Right atrium auricular region (tissue), 2 donors: ENCODE data around the gene RPN1. TPM values are rescaled to one million over a fixed set of nuclear protein-coding genes. Genes with fewer than 3 reads are reported as not detected.

ENCODE experiments used
- DNase-seq: peaks from one replicate; pipeline ENCODE4 v3.0.0-alpha.2; 2019; ENCODE audit warnings: low spot score
- H3K27ac ChIP-seq, 2 donors: fragments of 200-600 bp; sonication (generic); 1 replicate in 1 of 2; 2 replicates in 1 of 2; pipeline ENCODE4 v1.5.1; 2016 to 2019
- H3K27me3 ChIP-seq, 2 donors: fragments of 200-600 bp; sonication (generic); one replicate each; pipeline versions ENCODE4 v1.5.1 to v1.6.0; 2017 to 2019
- H3K36me3 ChIP-seq: fragments of 200-600 bp; sonication (generic); one replicate; pipeline ENCODE4 v1.5.1; 2016
- H3K4me1 ChIP-seq, 2 donors: fragments of 200-600 bp; sonication (generic); one replicate each; pipeline versions ENCODE4 v1.5.1 to v1.6.0; 2017 to 2019
- H3K4me3 ChIP-seq, 2 donors: fragments of 200-600 bp; sonication (generic); 1 replicate in 1 of 2; 2 replicates in 1 of 2; pipeline ENCODE4 v1.5.1; 2017 to 2019; ENCODE audit warnings: mild to moderate bottlenecking in 1 of 2, moderate library complexity in 1 of 2
- H3K9me3 ChIP-seq, 2 donors: fragments of 200-600 bp; sonication (generic); one replicate each; pipeline ENCODE4 v1.5.1; 2019
- total RNA-seq, 2 donors: library from RNA; depleted of rRNA; stranded (reverse); fragments of >200 nt; gene quantifications; one replicate each; pipeline ENCODE4 v1.1.0, GENCODE V29; 2016
- TF ChIP-seq, protein P1 (sequence below), 2 donors: fragments of 200-600 bp; sonication (generic); IDR thresholded peaks; one replicate each; pipeline ENCODE4 v1.5.1; 2019; ENCODE audit warnings: antibody characterized with exemption in 2 of 2

RPN1 gene
- total RNA-seq, 2 donors from 2014 or later, result 168 to 189 TPM

GRCh38 chr3:128686465-128686864 lies 35.8 kb upstream of the RPN1 start:
- no peak for DNase-seq
- TF ChIP-seq, protein P1, sequence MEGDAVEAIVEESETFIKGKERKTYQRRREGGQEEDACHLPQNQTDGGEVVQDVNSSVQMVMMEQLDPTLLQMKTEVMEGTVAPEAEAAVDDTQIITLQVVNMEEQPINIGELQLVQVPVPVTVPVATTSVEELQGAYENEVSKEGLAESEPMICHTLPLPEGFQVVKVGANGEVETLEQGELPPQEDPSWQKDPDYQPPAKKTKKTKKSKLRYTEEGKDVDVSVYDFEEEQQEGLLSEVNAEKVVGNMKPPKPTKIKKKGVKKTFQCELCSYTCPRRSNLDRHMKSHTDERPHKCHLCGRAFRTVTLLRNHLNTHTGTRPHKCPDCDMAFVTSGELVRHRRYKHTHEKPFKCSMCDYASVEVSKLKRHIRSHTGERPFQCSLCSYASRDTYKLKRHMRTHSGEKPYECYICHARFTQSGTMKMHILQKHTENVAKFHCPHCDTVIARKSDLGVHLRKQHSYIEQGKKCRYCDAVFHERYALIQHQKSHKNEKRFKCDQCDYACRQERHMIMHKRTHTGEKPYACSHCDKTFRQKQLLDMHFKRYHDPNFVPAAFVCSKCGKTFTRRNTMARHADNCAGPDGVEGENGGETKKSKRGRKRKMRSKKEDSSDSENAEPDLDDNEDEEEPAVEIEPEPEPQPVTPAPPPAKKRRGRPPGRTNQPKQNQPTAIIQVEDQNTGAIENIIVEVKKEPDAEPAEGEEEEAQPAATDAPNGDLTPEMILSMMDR (IDR thresholded peaks at IDR 0.05), result no peak
- Histone ChIP-seq H3K27me3 (no peaks in the 10 kb centered on the region), H3K9me3 (no peaks in the 10 kb centered on the region), H3K4me3 (no peak overlapping the region), H3K4me1 (peaks cover 0 to 5% of the 10 kb centered on the region in 2 donors), H3K27ac (no peak overlapping the region), H3K36me3 (no peaks in the 10 kb centered on the region)

- TF ChIP-seq, protein P1 (IDR thresholded peaks at IDR 0.05), result no peak
Measured at GRCh38 chr3:128684986-128685726, 34.5 kb upstream of the RPN1 start.

DNA sequence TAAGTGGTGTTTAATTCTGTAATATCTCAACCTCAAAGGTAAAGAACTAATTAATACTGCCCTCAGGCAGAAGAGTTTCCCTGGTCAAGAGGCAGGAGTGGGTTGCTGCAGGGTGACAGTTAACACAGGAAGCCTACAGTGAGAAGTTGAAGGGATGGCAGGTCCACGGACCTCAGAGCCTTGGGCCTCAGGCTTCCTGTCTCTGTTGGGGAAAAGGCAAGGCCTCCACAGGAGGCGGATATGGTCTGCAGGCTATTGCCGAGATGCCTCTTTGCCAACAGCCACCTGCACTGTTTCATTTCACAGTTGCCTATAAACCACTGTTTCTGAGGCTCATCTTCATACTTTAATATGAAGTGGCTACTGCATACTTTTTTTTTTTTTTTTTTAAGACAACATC lies 33.3 kb upstream of the RPN1 start:
- Histone ChIP-seq H3K27ac (no peak overlapping the region), H3K4me1 (peaks cover 0 to 8% of the 10 kb centered on the region in 2 donors), H3K9me3 (no peaks in the 10 kb centered on the region), H3K27me3 (no peaks in the 10 kb centered on the region), H3K4me3 (no peak overlapping the region), H3K36me3 (no peaks in the 10 kb centered on the region)
- TF ChIP-seq, protein P1 (IDR thresholded peaks at IDR 0.05), result no peak
- no peak for DNase-seq

More at GRCh38 chr3:128684986-128685726, 34.5 kb upstream of the RPN1 start:
- Histone ChIP-seq H3K4me3 (no peak overlapping the region), H3K36me3 (no peaks in the 10 kb centered on the region), H3K27me3 (no peaks in the 10 kb centered on the region), H3K27ac (no peak overlapping the region), H3K9me3 (no peaks in the 10 kb centered on the region), H3K4me1 (peaks cover 0 to 8% of the 10 kb centered on the region in 2 donors)
- no peak for DNase-seq

DNA sequence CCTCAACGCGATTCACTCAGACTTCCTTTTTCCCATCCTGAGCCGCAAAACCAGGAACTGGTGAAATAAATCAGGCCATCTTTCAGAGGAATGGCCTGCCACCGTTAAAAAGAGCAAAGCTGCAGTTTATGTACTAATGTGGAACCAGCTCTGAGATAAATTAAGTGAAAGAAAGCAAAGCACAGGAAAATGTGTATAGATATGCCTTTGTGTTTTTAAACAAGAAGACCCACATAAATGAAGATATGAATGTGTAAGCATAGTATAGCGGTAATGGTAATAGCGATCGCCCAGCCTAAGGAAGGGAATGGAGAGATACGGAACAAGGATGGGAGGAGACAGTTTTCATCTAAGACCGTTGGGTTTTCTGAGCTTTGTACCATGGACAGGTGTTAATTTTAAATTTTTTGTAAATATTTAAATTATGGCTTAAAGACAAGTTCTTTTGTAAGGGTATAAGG lies 30.8 kb upstream of the RPN1 start:
- Histone ChIP-seq H3K36me3 (no peaks in the 10 kb centered on the region), H3K27ac (peak overlapping the region; percentile 96), H3K9me3 (no peaks in the 10 kb centered on the region), H3K4me3 (peak overlapping the region; percentile 59 to 69), H3K4me1 (peaks cover 0 to 8% of the 10 kb centered on the region in 2 donors), H3K27me3 (no peaks in the 10 kb centered on the region)
- TF ChIP-seq, protein P1 (IDR thresholded peaks at IDR 0.05), result no peak
- no peak for DNase-seq

- TF ChIP-seq, protein P1 (IDR thresholded peaks at IDR 0.05), result peak; percentile 93 to 98
- peak; percentile 99 for DNase-seq
- Histone ChIP-seq H3K4me1 (peaks cover 0 to 8% of the 10 kb centered on the region in 2 donors), H3K9me3 (no peaks in the 10 kb centered on the region), H3K4me3 (peak overlapping the region; percentile 59 to 69), H3K27me3 (no peaks in the 10 kb centered on the region), H3K36me3 (no peaks in the 10 kb centered on the region), H3K27ac (peak overlapping the region; percentile 96)
Measured at GRCh38 chr3:128680603-128681368, 30.2 kb upstream of the RPN1 start.
